ENCODE data around the gene SEC14L1.

GRCh38 chr17:77124192-77124889 lies 16.4 kb upstream of the SEC14L1 start:
- TF ChIP-seq, protein P1, sequence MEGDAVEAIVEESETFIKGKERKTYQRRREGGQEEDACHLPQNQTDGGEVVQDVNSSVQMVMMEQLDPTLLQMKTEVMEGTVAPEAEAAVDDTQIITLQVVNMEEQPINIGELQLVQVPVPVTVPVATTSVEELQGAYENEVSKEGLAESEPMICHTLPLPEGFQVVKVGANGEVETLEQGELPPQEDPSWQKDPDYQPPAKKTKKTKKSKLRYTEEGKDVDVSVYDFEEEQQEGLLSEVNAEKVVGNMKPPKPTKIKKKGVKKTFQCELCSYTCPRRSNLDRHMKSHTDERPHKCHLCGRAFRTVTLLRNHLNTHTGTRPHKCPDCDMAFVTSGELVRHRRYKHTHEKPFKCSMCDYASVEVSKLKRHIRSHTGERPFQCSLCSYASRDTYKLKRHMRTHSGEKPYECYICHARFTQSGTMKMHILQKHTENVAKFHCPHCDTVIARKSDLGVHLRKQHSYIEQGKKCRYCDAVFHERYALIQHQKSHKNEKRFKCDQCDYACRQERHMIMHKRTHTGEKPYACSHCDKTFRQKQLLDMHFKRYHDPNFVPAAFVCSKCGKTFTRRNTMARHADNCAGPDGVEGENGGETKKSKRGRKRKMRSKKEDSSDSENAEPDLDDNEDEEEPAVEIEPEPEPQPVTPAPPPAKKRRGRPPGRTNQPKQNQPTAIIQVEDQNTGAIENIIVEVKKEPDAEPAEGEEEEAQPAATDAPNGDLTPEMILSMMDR (IDR thresholded peaks at IDR 0.05; ENCODE audit: low read depth, low read length) = no peak
- TF ChIP-seq MYC (IDR thresholded peaks at IDR 0.05; ENCODE audit: low read depth, low read length) = no peak

All from NB4 (cell line).